GM12874 (cell line): Measurements from ENCODE around the gene DPH2.

Source experiments
- TF ChIP-seq, protein P1 (sequence below): IDR thresholded peaks from 2 replicates; pipeline ENCODE4 v1.5.1; 2011; ENCODE audit warnings: low read depth, mild to moderate bottlenecking, control low read depth, low read length, moderate library complexity; ENCODE audit not compliant: insufficient read depth

The DPH2 gene

GRCh38 chr1:43970911-43971310 is 1.1 kb downstream of the DPH2 start:
- TF ChIP-seq, protein P1, sequence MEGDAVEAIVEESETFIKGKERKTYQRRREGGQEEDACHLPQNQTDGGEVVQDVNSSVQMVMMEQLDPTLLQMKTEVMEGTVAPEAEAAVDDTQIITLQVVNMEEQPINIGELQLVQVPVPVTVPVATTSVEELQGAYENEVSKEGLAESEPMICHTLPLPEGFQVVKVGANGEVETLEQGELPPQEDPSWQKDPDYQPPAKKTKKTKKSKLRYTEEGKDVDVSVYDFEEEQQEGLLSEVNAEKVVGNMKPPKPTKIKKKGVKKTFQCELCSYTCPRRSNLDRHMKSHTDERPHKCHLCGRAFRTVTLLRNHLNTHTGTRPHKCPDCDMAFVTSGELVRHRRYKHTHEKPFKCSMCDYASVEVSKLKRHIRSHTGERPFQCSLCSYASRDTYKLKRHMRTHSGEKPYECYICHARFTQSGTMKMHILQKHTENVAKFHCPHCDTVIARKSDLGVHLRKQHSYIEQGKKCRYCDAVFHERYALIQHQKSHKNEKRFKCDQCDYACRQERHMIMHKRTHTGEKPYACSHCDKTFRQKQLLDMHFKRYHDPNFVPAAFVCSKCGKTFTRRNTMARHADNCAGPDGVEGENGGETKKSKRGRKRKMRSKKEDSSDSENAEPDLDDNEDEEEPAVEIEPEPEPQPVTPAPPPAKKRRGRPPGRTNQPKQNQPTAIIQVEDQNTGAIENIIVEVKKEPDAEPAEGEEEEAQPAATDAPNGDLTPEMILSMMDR: no peak

- TF ChIP-seq, protein P1: no peak
Measured at GRCh38 chr1:43971336-43971980, 1.6 kb downstream of the DPH2 start.

- TF ChIP-seq, protein P1: no peak
Measured at GRCh38 chr1:43973981-43974442, 4.2 kb downstream of the DPH2 start.

DNA sequence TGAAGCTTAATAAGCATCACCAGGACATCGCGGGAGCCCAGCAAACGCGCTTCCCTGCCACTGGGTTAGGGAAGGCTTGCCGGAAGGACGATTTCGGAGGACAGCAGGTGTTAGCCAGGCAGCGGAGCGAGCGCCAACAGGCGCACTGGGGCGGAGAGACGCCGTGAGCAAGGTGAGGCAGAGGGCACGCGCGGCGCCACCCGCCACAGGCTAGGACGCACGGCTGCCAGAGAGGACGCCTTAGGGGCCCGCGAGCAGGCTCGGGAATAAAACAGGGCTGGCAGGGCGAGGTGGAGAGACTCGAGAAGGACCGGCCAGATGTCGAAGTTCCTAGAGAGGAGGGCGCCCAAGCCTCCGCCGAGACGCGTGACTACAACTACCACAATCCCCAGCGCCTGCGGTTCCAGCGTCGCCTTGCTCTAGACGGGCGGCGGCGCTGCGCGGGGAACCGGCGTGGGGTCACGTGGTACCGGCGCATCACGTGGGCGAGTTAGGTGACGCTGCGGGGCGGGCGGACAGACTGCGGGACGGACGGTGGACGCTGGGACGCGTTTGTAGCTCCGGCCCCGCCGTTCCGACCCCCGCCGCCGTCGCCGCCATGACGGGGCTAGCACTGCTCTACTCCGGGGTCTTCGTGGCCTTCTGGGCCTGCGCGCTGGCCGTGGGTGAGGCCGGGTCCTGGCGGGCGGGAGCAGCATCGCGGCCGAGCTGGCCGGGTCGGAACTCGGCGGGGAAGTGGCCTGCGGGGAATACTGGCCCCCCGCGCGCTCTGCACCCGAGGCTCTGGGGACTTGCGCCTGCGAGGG is 4.8 kb downstream of the DPH2 start, which contains the start of gene ATP6V0B:
ATP6V0B (plus strand) TSS at position 518 of the 806 bp plus-strand sequence; CDS start at position 599, 81 bp downstream.
- TF ChIP-seq, protein P1: no peak

GRCh38 chr1:43975249-43975961 is 5.6 kb downstream of the DPH2 start:
- TF ChIP-seq, protein P1: no peak

DNA sequence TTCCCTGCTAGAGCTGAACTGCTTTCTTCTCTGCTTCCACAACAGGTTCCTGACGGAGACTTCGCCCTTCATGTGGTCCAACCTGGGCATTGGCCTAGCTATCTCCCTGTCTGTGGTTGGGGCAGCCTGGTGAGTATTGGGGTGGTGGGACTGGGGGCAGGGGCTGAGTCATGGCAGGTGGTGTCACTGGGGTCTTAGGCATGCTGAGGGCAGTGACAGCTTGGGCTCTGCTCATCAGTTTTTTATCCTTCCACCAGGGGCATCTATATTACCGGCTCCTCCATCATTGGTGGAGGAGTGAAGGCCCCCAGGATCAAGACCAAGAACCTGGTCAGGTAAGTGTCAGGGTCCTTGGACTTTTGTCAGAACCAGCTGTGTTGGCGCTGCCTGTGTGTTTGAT is 6.2 kb downstream of the DPH2 start:
- TF ChIP-seq, protein P1: no peak

DNA sequence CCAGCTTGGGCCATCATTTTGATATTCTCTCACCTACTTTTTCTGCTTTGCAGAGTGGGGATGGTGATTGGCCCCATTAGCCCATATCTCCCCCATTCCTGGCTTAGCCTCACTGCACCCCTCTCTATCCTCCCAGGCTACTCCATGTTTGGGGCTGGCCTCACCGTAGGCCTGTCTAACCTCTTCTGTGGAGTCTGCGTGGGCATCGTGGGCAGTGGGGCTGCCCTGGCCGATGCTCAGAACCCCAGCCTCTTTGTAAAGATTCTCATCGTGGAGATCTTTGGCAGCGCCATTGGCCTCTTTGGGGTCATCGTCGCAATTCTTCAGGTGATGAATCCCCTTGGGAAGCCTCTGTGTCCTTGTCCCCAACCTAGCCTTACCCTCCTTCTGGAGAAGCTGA is 7.1 kb downstream of the DPH2 start:
- TF ChIP-seq, protein P1: no peak
